ENCODE measurements around the gene TPCN2. TPM values are rescaled to one million over a fixed set of nuclear protein-coding genes. Genes with fewer than 3 reads are reported as not detected.

TPCN2 gene
- total RNA-seq, 4 donors from 2014 or later, result 12.2 to 30.7 (median 17.6) TPM

GRCh38 chr11:69132301-69132670 lies 83.6 kb downstream of the TPCN2 start:
- TF ChIP-seq, protein P1, sequence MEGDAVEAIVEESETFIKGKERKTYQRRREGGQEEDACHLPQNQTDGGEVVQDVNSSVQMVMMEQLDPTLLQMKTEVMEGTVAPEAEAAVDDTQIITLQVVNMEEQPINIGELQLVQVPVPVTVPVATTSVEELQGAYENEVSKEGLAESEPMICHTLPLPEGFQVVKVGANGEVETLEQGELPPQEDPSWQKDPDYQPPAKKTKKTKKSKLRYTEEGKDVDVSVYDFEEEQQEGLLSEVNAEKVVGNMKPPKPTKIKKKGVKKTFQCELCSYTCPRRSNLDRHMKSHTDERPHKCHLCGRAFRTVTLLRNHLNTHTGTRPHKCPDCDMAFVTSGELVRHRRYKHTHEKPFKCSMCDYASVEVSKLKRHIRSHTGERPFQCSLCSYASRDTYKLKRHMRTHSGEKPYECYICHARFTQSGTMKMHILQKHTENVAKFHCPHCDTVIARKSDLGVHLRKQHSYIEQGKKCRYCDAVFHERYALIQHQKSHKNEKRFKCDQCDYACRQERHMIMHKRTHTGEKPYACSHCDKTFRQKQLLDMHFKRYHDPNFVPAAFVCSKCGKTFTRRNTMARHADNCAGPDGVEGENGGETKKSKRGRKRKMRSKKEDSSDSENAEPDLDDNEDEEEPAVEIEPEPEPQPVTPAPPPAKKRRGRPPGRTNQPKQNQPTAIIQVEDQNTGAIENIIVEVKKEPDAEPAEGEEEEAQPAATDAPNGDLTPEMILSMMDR (IDR thresholded peaks at IDR 0.05; ENCODE audit: low read depth), result no peak

- TF ChIP-seq, protein P1 (IDR thresholded peaks at IDR 0.05; ENCODE audit: low read depth), result no peak
Observed at GRCh38 chr11:69133251-69133650, 84.5 kb downstream of the TPCN2 start.

- TF ChIP-seq, protein P1 (IDR thresholded peaks at IDR 0.05; ENCODE audit: low read depth), result no peak
Observed at GRCh38 chr11:69134957-69135356, 86.2 kb downstream of the TPCN2 start.

- TF ChIP-seq, protein P1 (IDR thresholded peaks at IDR 0.05; ENCODE audit: low read depth), result no peak
Observed at GRCh38 chr11:69135420-69136363, 87.0 kb downstream of the TPCN2 start.

DNA sequence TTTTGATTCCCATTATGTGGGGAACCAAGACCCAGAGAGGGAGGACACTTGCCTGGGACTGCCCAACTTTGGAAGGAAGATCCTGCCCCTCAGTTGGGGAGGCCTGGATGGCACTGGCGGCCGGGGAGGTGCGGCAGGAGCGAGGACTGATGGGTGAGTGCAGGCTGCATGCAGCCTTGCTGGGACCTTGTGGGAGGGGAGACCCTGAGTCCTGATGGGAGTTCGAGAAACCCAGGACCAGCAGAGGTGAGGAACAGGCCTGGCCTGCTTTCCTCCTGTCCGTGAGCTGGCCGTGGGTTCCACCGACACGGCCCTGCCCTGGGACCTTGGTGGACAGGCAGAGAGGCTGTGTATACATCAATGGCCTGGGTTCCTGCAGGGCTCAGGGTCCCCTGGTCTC lies 87.7 kb downstream of the TPCN2 start:
- TF ChIP-seq, protein P1 (IDR thresholded peaks at IDR 0.05; ENCODE audit: low read depth), result no peak

DNA sequence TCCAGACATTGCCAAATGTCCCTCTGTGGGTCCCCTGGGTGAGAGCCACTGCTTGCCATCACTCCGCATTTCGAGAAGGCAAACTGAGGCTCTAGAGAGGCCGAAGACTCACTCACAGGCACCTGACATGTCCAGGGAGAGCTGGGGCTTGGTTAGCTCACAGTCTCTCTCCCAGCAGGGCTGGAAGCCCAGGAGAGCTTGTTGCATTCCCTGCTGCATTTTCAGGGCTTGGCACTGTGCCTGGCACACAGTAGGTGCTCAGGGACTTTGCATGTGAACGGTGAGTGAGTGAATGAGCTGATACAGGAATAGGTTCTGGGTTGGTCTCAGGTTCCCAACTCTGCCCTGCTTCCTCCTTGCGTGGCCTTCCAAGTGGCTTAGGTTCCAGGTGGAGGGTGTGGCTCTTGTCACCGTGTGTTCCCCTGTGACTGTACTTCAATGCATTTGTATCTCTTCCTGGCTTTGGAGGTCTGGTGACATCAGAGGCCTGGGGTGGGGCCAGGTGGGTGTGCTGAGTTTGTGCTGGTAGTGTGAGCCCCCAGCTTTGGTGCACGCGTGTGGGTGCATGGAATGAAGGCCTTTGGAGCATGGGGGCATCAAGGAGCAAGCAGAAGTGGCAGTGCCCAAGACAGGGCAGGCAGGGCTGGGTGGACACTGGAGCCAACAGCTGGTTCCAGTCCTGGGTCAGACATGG lies 88.6 kb downstream of the TPCN2 start:
- TF ChIP-seq, protein P1 (IDR thresholded peaks at IDR 0.05; ENCODE audit: low read depth), result no peak

- TF ChIP-seq, protein P1 (IDR thresholded peaks at IDR 0.05; ENCODE audit: low read depth), result no peak
Observed at GRCh38 chr11:69138265-69138664, 89.5 kb downstream of the TPCN2 start.
